Stimulated activated CD8-positive, alpha-beta memory T cell treated with anti-CD3 and anti-CD28 coated beads, Interleukin-12 subunit alpha, Interleukin-12 subunit beta, amount 100 ng/mL, for 1 hour (primary cell): ENCODE results near the gene ACOXL.
"Not testable (repeated sequence)": the region's sequence is repeated elsewhere in the genome, so short reads cannot be mapped to it uniquely, and the experiment has no call there.

Experiments
- DNase-seq: peaks from one replicate; pipeline ENCODE4 v3.0.0-alpha.2; 2020; ENCODE audit warnings: low read depth

ACOXL gene

GRCh38 chr2:110732422-110733413 is at the start of gene ACOXL:
ACOXL (plus strand) TSS chr2:110732573; CDS start chr2:110768390, 35,817 bp downstream.
- no peak for DNase-seq

GRCh38 chr2:110682872-110683271 is 49.5 kb upstream of the ACOXL start:
- DNase-seq = no peak

GRCh38 chr2:110687775-110688484 is 44.4 kb upstream of the ACOXL start:
- DNase-seq = not testable (repeated sequence)

- DNase-seq = no peak
Measured at GRCh38 chr2:110688594-110689091, 43.7 kb upstream of the ACOXL start.

- DNase-seq = no peak
Measured at GRCh38 chr2:110690083-110690965, 42.0 kb upstream of the ACOXL start.

GRCh38 chr2:110691612-110692258 is 40.6 kb upstream of the ACOXL start:
- DNase-seq = no peak

GRCh38 chr2:110695146-110695898 is 37.1 kb upstream of the ACOXL start:
- not testable (repeated sequence) for DNase-seq

GRCh38 chr2:110698253-110698652 is 34.1 kb upstream of the ACOXL start:
- not testable (repeated sequence) for DNase-seq

GRCh38 chr2:110702514-110703380 is 29.6 kb upstream of the ACOXL start:
- DNase-seq = no peak

- no peak for DNase-seq
Measured at GRCh38 chr2:110707386-110707965, 24.9 kb upstream of the ACOXL start.

- DNase-seq = no peak
Measured at GRCh38 chr2:110708455-110708854, 23.9 kb upstream of the ACOXL start.

GRCh38 chr2:110712737-110713136 is 19.6 kb upstream of the ACOXL start:
- DNase-seq = no peak

- no peak for DNase-seq
Measured at GRCh38 chr2:110713513-110714362, 18.6 kb upstream of the ACOXL start.

GRCh38 chr2:110714452-110715224 is 17.7 kb upstream of the ACOXL start:
- no peak for DNase-seq

- no peak for DNase-seq
Measured at GRCh38 chr2:110716959-110717645, 15.3 kb upstream of the ACOXL start.

GRCh38 chr2:110717734-110718133 is 14.6 kb upstream of the ACOXL start:
- no peak for DNase-seq

GRCh38 chr2:110718382-110718781 is 14.0 kb upstream of the ACOXL start:
- DNase-seq = no peak
